OCI-LY3 (cell line): ENCODE data around the gene SNX27.

Experiments used
- H2AFZ ChIP-seq: fragments of 200-600, 300-600 bp; shearing (Covaris generic); 2 replicates; pipeline ENCODE4 v1.6.0; 2014; ENCODE audit warnings: antibody characterized with exemption, low read depth, low read length
- H3K27ac ChIP-seq: fragments of 200-600, 300-600 bp; sonication (generic); 2 replicates; pipeline ENCODE4 v1.5.1; 2014; ENCODE audit warnings: mild to moderate bottlenecking, low read length, moderate library complexity, mixed read lengths
- H3K27me3 ChIP-seq: fragments of 200-600, 300-600 bp; sonication (generic); 2 replicates; pipeline ENCODE4 v1.6.1; 2014; ENCODE audit warnings: low read depth, low read length, mixed read lengths
- H3K36me3 ChIP-seq: fragments of 200-600, 300-600 bp; sonication (generic); replicated peaks from 2 replicates; pipeline ENCODE3; 2014; ENCODE audit warnings: low read depth, low read length, mixed read lengths
- H3K4me1 ChIP-seq: fragments of 300-600, 200-600 bp; sonication (generic); 2 replicates; pipeline ENCODE4 v1.6.1; 2014; ENCODE audit warnings: low read length, mixed read lengths
- H3K4me2 ChIP-seq: fragments of 200-600, 300-600 bp; sonication (generic); 2 replicates; pipeline ENCODE4 v1.6.1; 2014; ENCODE audit warnings: low read length, mixed read lengths
- H3K4me3 ChIP-seq: fragments of 300-600, 200-600 bp; sonication (generic); 2 replicates; pipeline ENCODE4 v1.5.1; 2014; ENCODE audit warnings: antibody characterized with exemption, mild to moderate bottlenecking, low read length, moderate library complexity
- H3K79me2 ChIP-seq: fragments of 300-600, 200-600 bp; shearing (Covaris generic); 2 replicates; pipeline ENCODE4 v1.6.1; 2014; ENCODE audit warnings: mild to moderate bottlenecking, low read length, mixed read lengths
- H3K9ac ChIP-seq: fragments of 300-600, 200-600 bp; shearing (Covaris generic); 2 replicates; pipeline ENCODE4 v1.6.0; 2014; ENCODE audit warnings: mild to moderate bottlenecking, low read length, moderate library complexity
- H3K9me3 ChIP-seq: fragments of 200-600, 300-600 bp; shearing (Covaris generic); 2 replicates; pipeline ENCODE4 v1.6.1; 2014; ENCODE audit warnings: low read length, mixed read lengths; ENCODE audit not compliant: insufficient read depth
- H4K20me1 ChIP-seq: fragments of 200-600, 300-600 bp; sonication (generic); 2 replicates; pipeline ENCODE4 v1.6.1; 2016; ENCODE audit warnings: low read length, mixed read lengths; ENCODE audit not compliant: insufficient read depth
- EZH2phosphoT487 ChIP-seq: fragments of 200-600 bp; shearing (Covaris generic); IDR thresholded peaks from 2 replicates; pipeline ENCODE4 v1.6.1; 2018; ENCODE audit warnings: antibody characterized with exemption, mixed run types, low read depth
- TF ChIP-seq, protein P1 (sequence below): fragments of 200-600, 300-600 bp; sonication (generic); IDR thresholded peaks from 2 replicates; pipeline ENCODE4 v1.5.1; 2014; ENCODE audit warnings: antibody characterized with exemption, low read length, low read depth

SNX27 gene

DNA sequence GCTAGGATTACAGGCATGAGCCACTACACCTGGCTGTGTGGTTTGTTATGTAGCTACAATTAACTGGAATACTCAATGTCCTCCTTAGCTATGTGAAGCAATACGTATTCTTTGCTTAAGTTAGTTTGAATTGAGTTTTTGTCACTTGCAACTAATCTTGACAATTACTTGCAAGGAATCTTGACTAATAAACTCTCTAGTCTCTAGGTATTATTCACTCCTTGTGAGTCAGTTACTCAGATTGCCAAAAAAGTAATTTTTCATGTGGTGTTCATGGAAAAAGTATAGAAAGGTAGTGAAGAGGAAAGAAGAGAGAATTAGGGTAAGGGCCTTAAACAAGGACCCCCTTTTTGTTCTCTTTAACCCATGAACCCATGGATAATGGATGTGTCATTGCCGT lies 7.6 kb upstream of the SNX27 start:
- no peak for TF ChIP-seq EZH2phosphoT487
- TF ChIP-seq, protein P1, sequence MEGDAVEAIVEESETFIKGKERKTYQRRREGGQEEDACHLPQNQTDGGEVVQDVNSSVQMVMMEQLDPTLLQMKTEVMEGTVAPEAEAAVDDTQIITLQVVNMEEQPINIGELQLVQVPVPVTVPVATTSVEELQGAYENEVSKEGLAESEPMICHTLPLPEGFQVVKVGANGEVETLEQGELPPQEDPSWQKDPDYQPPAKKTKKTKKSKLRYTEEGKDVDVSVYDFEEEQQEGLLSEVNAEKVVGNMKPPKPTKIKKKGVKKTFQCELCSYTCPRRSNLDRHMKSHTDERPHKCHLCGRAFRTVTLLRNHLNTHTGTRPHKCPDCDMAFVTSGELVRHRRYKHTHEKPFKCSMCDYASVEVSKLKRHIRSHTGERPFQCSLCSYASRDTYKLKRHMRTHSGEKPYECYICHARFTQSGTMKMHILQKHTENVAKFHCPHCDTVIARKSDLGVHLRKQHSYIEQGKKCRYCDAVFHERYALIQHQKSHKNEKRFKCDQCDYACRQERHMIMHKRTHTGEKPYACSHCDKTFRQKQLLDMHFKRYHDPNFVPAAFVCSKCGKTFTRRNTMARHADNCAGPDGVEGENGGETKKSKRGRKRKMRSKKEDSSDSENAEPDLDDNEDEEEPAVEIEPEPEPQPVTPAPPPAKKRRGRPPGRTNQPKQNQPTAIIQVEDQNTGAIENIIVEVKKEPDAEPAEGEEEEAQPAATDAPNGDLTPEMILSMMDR = no peak
- Histone ChIP-seq H3K4me3 (no peak overlapping the region), H3K36me3 (no peaks in the 10 kb centered on the region), H3K27me3 (peaks cover 5% of the 10 kb centered on the region), H2AFZ (no peak overlapping the region), H4K20me1 (no peaks in the 10 kb centered on the region), H3K9me3 (no peaks in the 10 kb centered on the region), H3K9ac (no peak overlapping the region), H3K79me2 (no peaks in the 10 kb centered on the region), H3K4me1 (no peaks in the 10 kb centered on the region), H3K27ac (no peak overlapping the region), H3K4me2 (no peak overlapping the region)

DNA sequence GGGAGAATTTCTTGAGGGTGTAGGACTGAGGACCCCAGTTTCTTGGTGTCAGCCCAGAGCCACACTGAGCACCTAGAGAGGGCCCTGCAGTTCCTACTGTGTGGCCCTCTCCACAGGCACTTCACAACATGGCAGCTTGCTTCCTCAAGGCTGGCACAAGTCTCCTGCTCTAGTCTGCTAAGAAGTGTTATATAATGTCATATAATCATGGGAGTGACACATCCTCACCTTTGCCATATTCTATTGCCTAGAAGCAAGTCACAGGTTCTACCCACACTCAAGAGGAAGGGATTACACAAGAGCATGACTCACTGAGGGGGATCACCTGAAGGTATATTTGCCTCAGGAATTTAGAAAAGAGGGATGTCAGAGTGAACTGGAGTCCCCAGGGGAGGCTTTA lies 5.5 kb upstream of the SNX27 start:
- peaks cover 5% of the 10 kb centered on the region for H3K27me3 ChIP-seq
- H4K20me1 ChIP-seq = no peaks in the 10 kb centered on the region
- peaks cover 5% of the 10 kb centered on the region for H3K4me1 ChIP-seq
- H3K9ac ChIP-seq = no peak overlapping the region
- no peaks in the 10 kb centered on the region for H3K36me3 ChIP-seq
- no peak for TF ChIP-seq EZH2phosphoT487
- TF ChIP-seq, protein P1 = no peak
- no peaks in the 10 kb centered on the region for H3K9me3 ChIP-seq
- H3K27ac ChIP-seq = no peak overlapping the region
- no peak overlapping the region for H3K4me3 ChIP-seq
- H2AFZ ChIP-seq = no peak overlapping the region
- no peaks in the 10 kb centered on the region for H3K79me2 ChIP-seq
- H3K4me2 ChIP-seq = no peak overlapping the region

DNA sequence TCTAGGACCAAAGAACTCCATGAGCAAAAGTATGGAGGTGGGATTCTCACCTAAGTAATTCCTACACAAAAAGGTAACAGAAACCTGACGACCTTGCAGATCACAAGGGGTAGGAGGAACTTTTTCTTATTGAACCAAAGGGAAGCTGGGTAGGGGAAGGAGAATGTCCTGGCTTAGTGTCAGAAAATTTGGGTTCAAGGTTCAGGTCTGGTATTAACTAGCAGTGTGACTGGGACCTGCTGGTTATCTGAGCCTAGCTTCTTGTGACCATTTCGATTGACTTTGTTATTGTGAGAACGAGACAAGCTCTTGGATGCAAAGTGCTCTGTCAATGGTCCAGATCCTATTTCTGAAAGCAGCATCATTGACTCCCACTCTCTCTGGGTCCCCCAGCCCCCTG lies 5.0 kb upstream of the SNX27 start:
- no peak overlapping the region for H3K9ac ChIP-seq
- TF ChIP-seq, protein P1 = no peak
- TF ChIP-seq EZH2phosphoT487 = no peak
- H3K4me3 ChIP-seq = no peak overlapping the region
- H3K27me3 ChIP-seq = peaks cover 5% of the 10 kb centered on the region
- no peak overlapping the region for H2AFZ ChIP-seq
- H3K36me3 ChIP-seq = no peaks in the 10 kb centered on the region
- no peak overlapping the region for H3K4me2 ChIP-seq
- no peaks in the 10 kb centered on the region for H3K79me2 ChIP-seq
- H3K27ac ChIP-seq = no peak overlapping the region
- peaks cover 7% of the 10 kb centered on the region for H3K4me1 ChIP-seq
- H4K20me1 ChIP-seq = no peaks in the 10 kb centered on the region
- no peaks in the 10 kb centered on the region for H3K9me3 ChIP-seq

DNA sequence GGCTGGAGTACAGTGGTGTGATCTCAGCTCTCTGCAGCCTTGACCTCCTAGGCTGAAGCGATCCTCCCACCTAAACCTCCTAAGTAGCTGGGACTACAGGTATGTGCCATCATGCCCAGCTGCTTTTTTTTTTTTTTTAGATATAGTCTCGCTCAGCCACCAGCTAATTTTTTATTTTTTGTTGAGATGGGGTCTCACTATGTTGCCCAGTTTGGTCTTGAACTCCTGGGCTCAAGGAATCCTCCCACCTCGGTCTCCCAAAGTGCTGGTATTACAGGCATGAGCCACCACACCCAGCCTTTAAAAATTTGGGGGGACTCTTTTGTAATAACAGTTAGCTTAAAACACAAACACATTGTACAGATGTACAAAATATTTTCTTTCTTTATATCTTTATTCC lies 1.7 kb upstream of the SNX27 start:
- peaks cover 25% of the 10 kb centered on the region for H3K79me2 ChIP-seq
- no peak overlapping the region for H3K4me2 ChIP-seq
- H3K4me1 ChIP-seq = peaks cover 15% of the 10 kb centered on the region
- H3K4me3 ChIP-seq = no peak overlapping the region
- TF ChIP-seq, protein P1 = no peak
- no peak for TF ChIP-seq EZH2phosphoT487
- no peaks in the 10 kb centered on the region for H3K9me3 ChIP-seq
- H3K36me3 ChIP-seq = no peaks in the 10 kb centered on the region
- H3K9ac ChIP-seq = no peak overlapping the region
- H3K27me3 ChIP-seq = no peaks in the 10 kb centered on the region; the same call in 1 of the 2 replicates
- peaks cover 2% of the 10 kb centered on the region; the same call in 1 of the 2 replicates for H4K20me1 ChIP-seq
- no peak overlapping the region for H3K27ac ChIP-seq
- no peak overlapping the region for H2AFZ ChIP-seq
